Measurements from ENCODE around the gene SRRM4.

- TF ChIP-seq CTCF (conservative IDR thresholded peaks at IDR 0.05; ENCODE audit: low read depth, low read length), result no peak
- no peak for TF ChIP-seq EZH2phosphoT487 (IDR thresholded peaks at IDR 0.05; ENCODE audit: borderline replicate concordance, low read length)
- no peak for TF ChIP-seq EZH2 (IDR thresholded peaks at IDR 0.05; ENCODE audit: low read length, unreplicated experiment)
Observed at GRCh38 chr12:118980407-118981014, 830 bp upstream of the SRRM4 start.
